ENCODE data around the gene NEK7.

DNA sequence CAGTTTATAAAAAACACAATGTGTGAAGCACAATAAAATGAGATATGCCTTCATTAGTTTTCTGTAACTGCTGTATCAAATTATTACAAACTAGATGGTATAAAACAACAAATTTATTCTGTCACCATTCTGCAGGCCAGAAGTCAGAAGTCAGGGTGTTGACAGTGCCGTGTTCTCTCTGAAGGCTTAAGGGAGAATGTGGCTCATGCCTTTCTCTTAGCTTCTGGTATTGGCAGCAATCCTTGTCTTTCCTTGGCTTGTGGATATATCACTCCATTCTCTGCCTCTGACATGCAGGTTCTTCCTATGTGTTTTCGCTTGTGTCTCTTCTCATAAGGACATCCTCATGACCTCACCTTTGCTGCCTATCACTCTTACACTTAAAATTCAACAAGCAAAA, 10.1 kb downstream of the NEK7 start:
- TF ChIP-seq CTCF (conservative IDR thresholded peaks at IDR 0.05; ENCODE audit: low read depth, low read length) (no peak), EZH2 (IDR thresholded peaks at IDR 0.05; ENCODE audit: low read length, unreplicated experiment) (no peak)

Measured in PC-3 (cell line).